ENCODE measurements around the gene PPM1H.

GRCh38 chr12:62861586-62861985 is 73.4 kb downstream of the PPM1H start:
- TF ChIP-seq ZNF624 (tag by site-specific recombination; IDR thresholded peaks at IDR 0.05) (no peak), PRDM4 (tag by site-specific recombination; IDR thresholded peaks at IDR 0.05) (no peak), ZEB2 (tag by site-specific recombination; IDR thresholded peaks at IDR 0.05) (no peak), ZNF530 (tag by site-specific recombination; IDR thresholded peaks at IDR 0.05; ENCODE audit: low read depth) (no peak), ZNF837 (tag by site-specific recombination; IDR thresholded peaks at IDR 0.05) (no peak), ZNF292 (tag by site-specific recombination; IDR thresholded peaks at IDR 0.05; ENCODE audit: borderline replicate concordance, low read depth) (no peak), ZBTB8A (tag by site-specific recombination; IDR thresholded peaks at IDR 0.05) (no peak), ZNF549 (tag by site-specific recombination; IDR thresholded peaks at IDR 0.05) (no peak), BCL11B (tag by site-specific recombination; IDR thresholded peaks at IDR 0.05; ENCODE audit: low read depth) (no peak), KLF16 (tag by site-specific recombination; IDR thresholded peaks at IDR 0.05) (no peak), ZNF670 (tag by site-specific recombination; IDR thresholded peaks at IDR 0.05; ENCODE audit: low read depth) (no peak)
- TF ChIP-seq, protein P1, sequence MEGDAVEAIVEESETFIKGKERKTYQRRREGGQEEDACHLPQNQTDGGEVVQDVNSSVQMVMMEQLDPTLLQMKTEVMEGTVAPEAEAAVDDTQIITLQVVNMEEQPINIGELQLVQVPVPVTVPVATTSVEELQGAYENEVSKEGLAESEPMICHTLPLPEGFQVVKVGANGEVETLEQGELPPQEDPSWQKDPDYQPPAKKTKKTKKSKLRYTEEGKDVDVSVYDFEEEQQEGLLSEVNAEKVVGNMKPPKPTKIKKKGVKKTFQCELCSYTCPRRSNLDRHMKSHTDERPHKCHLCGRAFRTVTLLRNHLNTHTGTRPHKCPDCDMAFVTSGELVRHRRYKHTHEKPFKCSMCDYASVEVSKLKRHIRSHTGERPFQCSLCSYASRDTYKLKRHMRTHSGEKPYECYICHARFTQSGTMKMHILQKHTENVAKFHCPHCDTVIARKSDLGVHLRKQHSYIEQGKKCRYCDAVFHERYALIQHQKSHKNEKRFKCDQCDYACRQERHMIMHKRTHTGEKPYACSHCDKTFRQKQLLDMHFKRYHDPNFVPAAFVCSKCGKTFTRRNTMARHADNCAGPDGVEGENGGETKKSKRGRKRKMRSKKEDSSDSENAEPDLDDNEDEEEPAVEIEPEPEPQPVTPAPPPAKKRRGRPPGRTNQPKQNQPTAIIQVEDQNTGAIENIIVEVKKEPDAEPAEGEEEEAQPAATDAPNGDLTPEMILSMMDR (tag by site-specific recombination; IDR thresholded peaks at IDR 0.05), result no peak
